CD4-positive, alpha-beta T cell treated with Interleukin-1 beta for 1 hour (primary cell): ENCODE results near the gene GAL.

Source experiments
- DNase-seq, 2 donors: peaks; one replicate each; pipeline ENCODE4 v3.0.0-alpha.2; 2020 to 2022

The GAL gene

GRCh38 chr11:68714060-68714856 lies 29.9 kb downstream of the GAL start:
- DNase-seq, result no peak

- DNase-seq, result no peak
Observed at GRCh38 chr11:68715456-68716122, 31.2 kb downstream of the GAL start.

- DNase-seq, result no peak
Observed at GRCh38 chr11:68721075-68721474, 36.7 kb downstream of the GAL start.

GRCh38 chr11:68722143-68722542 lies 37.8 kb downstream of the GAL start:
- DNase-seq, result no peak

GRCh38 chr11:68724293-68724692 lies 39.9 kb downstream of the GAL start:
- DNase-seq, result no peak

GRCh38 chr11:68727783-68728182 lies 43.4 kb downstream of the GAL start:
- no peak for DNase-seq

GRCh38 chr11:68734111-68734510 lies 49.8 kb downstream of the GAL start:
- DNase-seq, result no peak

- DNase-seq, result no peak
Observed at GRCh38 chr11:68735125-68735524, 50.8 kb downstream of the GAL start.

GRCh38 chr11:68735646-68736045 lies 51.3 kb downstream of the GAL start:
- no peak for DNase-seq
